ENCODE measurements around the gene METTL26.
"Not testable (repeated sequence)": the region's sequence is repeated elsewhere in the genome, so short reads cannot be mapped to it uniquely, and the experiment has no call there.

DNA sequence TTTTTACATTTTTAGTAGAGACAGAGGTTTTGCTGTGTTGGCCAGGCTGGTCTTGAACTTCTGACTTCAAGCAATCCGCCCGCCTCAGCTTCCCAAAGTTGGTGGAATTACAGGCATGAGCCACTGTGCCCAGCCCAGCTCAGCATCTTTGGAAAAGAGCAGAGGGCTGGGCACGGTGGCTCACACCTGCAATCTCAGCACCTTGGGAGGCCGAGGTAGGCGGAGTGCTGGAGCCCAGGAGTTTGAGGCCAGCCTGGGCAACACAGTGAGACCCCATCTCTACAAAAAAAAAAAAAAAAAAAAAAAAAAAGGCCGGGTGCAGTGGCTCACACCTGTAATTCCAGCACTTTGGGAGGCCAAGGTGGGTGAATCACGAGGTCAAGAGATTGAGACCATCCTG, 38.5 kb downstream of the METTL26 start:
- TF ChIP-seq EZH2phosphoT487 (IDR thresholded peaks at IDR 0.05; ENCODE audit: insufficient read depth, low read depth); EZH2 (IDR thresholded peaks at IDR 0.05; ENCODE audit: insufficient read depth, poor library complexity, severe bottlenecking): not testable (repeated sequence)

Data from GM23248 (cell line).